ENCODE data around the gene PER2.

Gene PER2

DNA sequence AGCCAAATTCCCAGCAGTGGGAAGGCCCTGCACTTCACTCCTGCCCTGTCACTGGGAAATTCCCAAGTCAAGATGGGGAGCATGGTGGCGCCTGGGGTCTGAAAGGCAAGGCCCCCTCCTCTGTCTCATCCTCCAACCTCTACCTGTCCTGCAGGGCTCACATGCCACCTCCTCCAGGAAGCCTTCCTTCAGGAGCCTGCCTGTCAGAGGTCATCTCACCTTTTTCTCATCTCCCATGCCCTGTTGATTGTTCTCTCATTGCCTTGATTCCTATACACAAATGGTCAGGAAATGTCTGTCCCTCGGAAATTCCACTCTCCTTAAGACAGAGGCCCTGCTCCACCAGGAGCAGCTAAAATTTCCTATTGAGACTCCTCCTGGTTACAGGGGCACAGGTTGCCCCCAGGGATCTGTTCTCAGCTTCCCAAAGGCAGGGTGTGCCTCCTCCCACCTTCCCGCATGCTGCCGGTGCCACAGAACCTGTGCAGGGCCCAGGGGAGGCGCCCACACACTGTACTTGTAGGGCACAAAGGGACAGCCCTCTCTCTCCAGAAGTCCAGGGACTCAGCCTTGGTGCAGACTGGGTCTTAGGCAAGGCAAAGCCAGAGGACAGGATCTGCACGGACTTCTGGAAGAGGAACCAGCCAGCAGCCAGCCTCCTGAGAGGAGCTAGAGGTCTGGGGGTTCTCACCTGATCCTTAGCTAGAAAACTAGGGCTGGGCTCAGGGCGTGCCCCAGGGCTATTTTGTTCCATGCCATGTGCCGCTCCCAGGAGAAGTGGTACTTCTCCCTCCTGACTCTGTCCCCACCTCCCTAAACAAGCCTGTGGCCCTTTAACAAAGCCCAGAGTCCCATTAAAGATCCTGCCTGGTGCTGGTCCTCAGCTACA, 61.5 kb downstream of the PER2 start:
- DNase-seq (ENCODE audit: low spot score) = no peak

- DNase-seq (ENCODE audit: low spot score) = no peak
These were observed 62.3 kb downstream of the PER2 start for GRCh38 chr2:238225911-238226697.

DNA sequence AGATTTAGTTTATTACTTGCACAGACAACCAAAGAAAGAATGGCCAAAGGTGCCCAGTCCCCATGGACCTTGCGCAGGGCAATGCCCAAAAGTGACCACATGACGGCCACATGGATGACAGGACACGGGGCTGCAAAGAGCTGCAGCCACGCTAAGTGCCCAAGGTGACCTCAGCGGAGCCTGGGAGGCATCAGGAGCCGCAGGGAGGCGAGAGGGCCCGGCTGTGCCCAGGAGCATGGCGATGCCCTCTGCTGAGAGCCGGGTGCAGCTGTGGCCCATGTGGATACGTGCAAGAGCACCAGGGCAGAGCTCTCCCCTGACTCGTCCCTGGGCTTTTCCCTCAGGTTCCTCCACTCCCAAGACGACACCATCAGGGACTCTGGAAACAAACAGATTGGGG, 63.3 kb downstream of the PER2 start:
- DNase-seq (ENCODE audit: low spot score) = no peak

GRCh38 chr2:238224356-238225035, 63.9 kb downstream of the PER2 start:
- DNase-seq (ENCODE audit: low spot score) = no peak

DNA sequence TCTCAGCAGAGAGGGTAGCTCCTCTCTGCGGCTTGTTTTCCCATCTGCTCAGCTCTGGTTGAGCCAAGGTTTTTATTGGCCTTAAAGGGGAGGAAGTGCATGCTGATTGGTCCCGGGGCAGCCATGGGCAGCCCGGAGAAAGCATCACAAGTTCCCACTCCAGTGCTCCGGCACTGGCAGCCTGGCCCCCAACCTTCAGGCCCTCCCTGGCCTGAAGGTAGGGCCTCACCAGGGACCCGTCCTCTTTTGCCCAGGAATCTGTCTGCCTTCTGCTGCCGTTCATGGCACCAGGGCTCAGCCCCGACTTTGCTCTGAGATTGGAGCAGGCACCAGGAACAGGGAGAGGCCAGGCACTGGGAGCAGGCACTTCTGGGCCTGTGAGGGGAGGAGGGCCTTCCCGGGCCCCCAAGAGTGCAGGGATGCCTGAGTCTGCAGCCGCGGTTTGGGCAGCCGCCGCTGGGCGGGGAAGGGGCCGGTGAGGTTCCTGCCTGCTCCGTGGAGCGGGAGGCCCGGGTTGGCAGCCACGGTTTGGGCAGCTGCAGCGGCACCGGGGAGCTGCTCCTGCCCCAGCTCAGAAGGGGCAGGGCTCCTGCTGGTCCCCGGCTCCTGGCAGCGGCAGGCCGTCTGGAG, 67.4 kb downstream of the PER2 start:
- no peak for DNase-seq (ENCODE audit: low spot score)

DNA sequence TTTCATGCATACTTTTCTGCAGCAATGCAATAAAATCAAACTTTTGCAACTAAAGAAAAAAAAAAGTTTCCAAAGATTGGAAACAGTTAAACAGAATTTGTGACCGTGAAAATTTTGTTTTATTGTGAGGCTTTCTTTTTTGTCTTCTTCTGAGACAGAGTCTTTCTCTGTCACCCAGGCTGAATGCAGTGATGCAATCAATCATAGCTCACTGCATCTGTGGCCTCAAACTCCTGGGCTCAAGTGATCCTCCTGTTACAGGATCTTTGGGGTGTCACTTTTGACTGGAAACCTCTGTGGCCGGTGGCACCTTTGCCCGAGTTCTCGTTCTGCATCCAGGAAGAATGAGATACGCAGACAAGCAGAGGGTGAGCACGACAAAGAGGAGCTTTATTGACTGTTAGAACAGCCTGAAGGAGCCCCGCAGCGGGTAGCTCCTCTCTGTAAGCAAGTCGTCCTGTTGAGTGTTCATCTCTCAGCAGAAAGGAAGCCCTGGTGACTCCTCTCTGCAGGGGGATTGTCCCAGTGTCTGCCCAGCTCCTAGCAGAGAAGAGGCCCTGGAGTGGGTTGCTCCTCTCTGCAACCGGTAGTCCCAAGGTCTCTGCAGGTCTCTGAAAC, 68.0 kb downstream of the PER2 start:
- no peak for DNase-seq (ENCODE audit: low spot score)

- no peak for DNase-seq (ENCODE audit: low spot score)
These were observed 71.7 kb downstream of the PER2 start for GRCh38 chr2:238216651-238217184.

GRCh38 chr2:238207006-238207405, 81.4 kb downstream of the PER2 start:
- no peak for DNase-seq (ENCODE audit: low spot score)

DNA sequence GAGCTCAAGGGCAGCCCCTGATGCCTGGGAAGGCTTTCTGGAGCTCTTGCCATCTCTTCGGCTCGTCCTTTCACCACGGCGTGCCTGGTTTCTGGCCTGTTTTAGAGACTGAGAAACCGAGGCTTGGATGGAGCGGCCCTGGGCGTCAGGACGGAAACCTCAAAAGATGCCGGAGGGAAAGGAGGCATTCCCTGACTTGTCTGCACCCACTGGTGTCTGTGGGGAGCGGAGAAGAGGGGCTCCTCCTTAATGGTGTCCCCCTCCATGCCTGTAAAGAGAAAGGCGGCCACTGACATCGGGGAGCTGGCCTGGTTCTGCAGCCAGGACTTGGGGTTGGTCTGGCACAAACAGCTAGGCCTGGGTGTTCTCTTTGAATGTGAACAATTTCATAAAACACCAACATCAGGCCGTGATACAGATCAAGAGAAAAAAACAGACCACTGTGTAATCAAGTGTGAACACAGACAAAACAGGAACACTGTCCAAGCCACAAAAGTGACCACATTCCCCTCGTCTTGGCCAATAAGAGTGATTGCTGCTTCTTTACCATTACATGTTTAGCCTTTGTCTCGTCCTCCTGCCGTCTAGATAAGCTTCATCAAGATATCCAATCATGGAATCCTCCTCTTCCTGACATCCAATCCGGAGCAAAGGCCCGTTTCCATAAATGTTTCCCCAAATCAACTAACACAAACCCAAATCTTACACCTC, 84.3 kb downstream of the PER2 start:
- DNase-seq (ENCODE audit: low spot score) = peak; percentile 11

DNA sequence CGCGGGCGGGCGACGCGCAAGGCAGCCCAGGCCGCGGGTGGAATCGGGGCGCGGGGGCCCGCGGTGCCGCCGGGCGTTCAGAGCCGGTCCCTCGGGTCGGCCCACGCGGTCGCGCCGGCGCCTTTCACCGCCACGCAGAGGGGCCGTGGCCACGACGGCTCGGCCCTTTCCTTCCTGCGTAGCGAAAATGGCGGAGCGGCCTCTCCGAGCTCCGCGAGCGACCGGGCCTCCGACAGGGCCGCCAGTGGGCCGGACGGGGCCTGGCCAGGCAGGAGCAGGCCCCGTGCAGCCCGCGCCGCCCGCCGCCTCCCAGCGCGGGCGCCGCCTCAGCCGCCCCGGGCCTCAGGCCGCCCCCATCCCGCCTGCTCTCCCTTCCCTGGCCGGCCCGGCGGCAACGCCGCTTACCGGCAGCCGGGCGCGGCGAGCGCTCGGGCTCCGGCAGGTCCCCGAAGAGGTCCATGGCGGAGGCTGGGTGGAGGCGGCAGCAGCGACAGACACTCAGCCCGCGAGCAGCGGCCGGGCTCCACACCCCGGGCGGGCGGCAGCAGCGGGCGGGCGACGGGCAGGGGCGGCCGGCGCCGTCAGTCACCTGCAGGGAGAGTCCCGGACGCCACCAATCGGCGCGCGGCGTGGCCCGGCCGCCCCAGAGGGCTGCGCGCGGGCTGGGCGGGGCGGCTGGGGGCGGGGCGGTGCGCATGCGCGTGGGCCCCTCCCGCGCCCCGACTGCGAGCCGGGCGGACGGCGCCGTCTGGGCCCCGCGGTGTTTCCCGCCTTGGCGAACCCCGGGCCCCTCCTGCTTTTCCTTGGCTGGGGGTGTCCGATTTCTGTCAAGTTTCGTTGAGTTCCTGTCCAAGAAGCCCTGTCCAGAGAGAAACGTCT, 85.1 kb downstream of the PER2 start, which contains the start of gene ILKAP:
ILKAP (minus strand) TSS at position 602 of the 879 bp plus-strand sequence; CDS start at position 460, 142 bp downstream.
- DNase-seq (ENCODE audit: low spot score) = peak; percentile 80

- DNase-seq (ENCODE audit: low spot score) = peak; percentile 15
These were observed 85.9 kb downstream of the PER2 start for GRCh38 chr2:238202326-238203093.

Measured in NAMALWA (cell line).